Measurements from ENCODE around the gene PDAP1. TPM values are rescaled to one million over a fixed set of nuclear protein-coding genes. Genes with fewer than 3 reads are reported as not detected.

PDAP1 gene
- total and polyA plus RNA-seq, 2 of the 4 experiments (the other 2 are of a cell fraction) = 40.3 to 193 TPM

DNA sequence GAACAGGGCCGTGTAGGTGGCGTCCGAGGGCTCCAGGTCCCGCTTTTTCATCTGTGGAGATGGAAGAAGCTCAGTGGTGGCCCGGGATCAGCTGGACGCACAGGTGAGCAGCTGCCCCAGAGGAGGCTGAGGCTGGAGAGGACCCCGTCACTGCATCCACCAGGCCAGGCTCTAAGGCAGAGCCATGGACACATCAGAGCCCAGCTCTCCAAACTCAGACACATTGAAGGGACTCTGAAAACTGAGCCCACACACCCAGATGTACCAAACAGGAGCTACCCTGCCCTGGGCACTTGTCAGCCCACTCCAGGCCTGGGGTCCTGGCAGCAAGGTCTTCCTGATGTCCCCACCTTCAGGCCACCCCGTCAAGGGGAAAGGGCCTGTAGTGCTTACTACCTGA, 21.4 kb upstream of the PDAP1 start:
- H4K20me1 ChIP-seq (ENCODE audit: insufficient read depth, low read length) = no peaks in the 10 kb centered on the region; the same call in 1 of the 2 replicates
- no peak overlapping the region for H3K56ac ChIP-seq (ENCODE audit: extremely low read depth, insufficient read depth, low read length)
- H2BK5ac ChIP-seq (ENCODE audit: low read depth, low read length, poor library complexity, severe bottlenecking) = no peak overlapping the region
- H3K9ac ChIP-seq (ENCODE audit: low read depth, low read length) = no peak overlapping the region
- no peak overlapping the region for H3K4me2 ChIP-seq (ENCODE audit: low read depth, low read length)
- no peak overlapping the region for H3K23ac ChIP-seq (ENCODE audit: low read depth, low read length)
- H2AK9ac ChIP-seq (replicated peaks; ENCODE audit: low read depth, low read length, poor library complexity) = no peak overlapping the region
- no peak overlapping the region for H2AK5ac ChIP-seq (ENCODE audit: low read depth, low read length)
- H2BK15ac ChIP-seq (ENCODE audit: low read depth, low read length) = no peak overlapping the region
- no peaks in the 10 kb centered on the region for H3K27me3 ChIP-seq (ENCODE audit: control insufficient read depth, insufficient read depth, low read length)
- 100% methylated on average over 4 of the region's 8 CpGs; no CpG with 5 or more reads in 1 of the 2 experiments for WGBS, 2 experiments (ENCODE audit: extremely low coverage in 2 of 2, insufficient read length in 1 of 2)
- dilution Hi-C loops (cut with HindIII; ENCODE audit: low sequenced_read_pairs, unreplicated experiment) = no loop called here
- no peak overlapping the region for H3K18ac ChIP-seq (ENCODE audit: low read depth, low read length)
- H3K4ac ChIP-seq (ENCODE audit: low read depth, low read length) = no peak overlapping the region
- no peak overlapping the region for H4K91ac ChIP-seq (ENCODE audit: insufficient read depth, low read depth, low read length)
- DNase-seq (no peak), ATAC-seq (ENCODE audit: low read depth) (no peak)
- BruUV-seq (replicated peaks) = no TSS peak
- no peak overlapping the region for H3K4me3 ChIP-seq (ENCODE audit: insufficient read depth, low read depth, low read length)
- H3K9me3 ChIP-seq (ENCODE audit: control insufficient read depth, insufficient read depth, low read length) = no peaks in the 10 kb centered on the region
- no peaks in the 10 kb centered on the region; a peak in 1 of 4 replicates for H3K79me1 ChIP-seq (ENCODE audit: low read depth in 1 of 2, low read length in 2 of 2)
- no peak overlapping the region for H2AFZ ChIP-seq (replicated peaks; ENCODE audit: low read length, poor library complexity)
- no peaks in the 10 kb centered on the region for H3K9me1 ChIP-seq (ENCODE audit: insufficient read depth, low read length)
- H3K4me1 ChIP-seq (ENCODE audit: control insufficient read depth, insufficient read depth, low read length) = no peaks in the 10 kb centered on the region
- CTCF ChIA-PET = no interaction called here
- H4K8ac ChIP-seq (ENCODE audit: low read depth in 2 of 2, low read length in 2 of 2) = no peak overlapping the region
- intact Hi-C loops (cut with micrococcal nuclease) = no loop called here
- no peak overlapping the region for H3K14ac ChIP-seq (replicated peaks; ENCODE audit: low read depth, low read length)
- H2BK120ac ChIP-seq (ENCODE audit: low read depth, low read length) = no peak overlapping the region
- no peak overlapping the region for H3K27ac ChIP-seq (ENCODE audit: insufficient read depth, low read length)
- H4K5ac ChIP-seq (ENCODE audit: low read depth, low read length) = no peak overlapping the region
- in situ Hi-C loops (cut with MboI; ENCODE audit: low sequenced_read_pairs) = no loop called here
- POLR2A ChIA-PET (ENCODE audit: unreplicated experiment) = no interaction called here
- peaks cover 58% of the 10 kb centered on the region for H3K36me3 ChIP-seq (ENCODE audit: control insufficient read depth, insufficient read depth, low read length)
- H2BK20ac ChIP-seq (ENCODE audit: low read depth, low read length) = no peak overlapping the region
- TF ChIP-seq BHLHE40 (IDR thresholded peaks at IDR 0.05; ENCODE audit: low read depth, low read length) (no peak), SMC3 (IDR thresholded peaks at IDR 0.05; ENCODE audit: low read depth, low read length) (no peak), NFE2L2 (IDR thresholded peaks at IDR 0.05; ENCODE audit: low read depth, low read length) (no peak), CHD1 (IDR thresholded peaks at IDR 0.05; ENCODE audit: low read depth, low read length) (no peak)

All from IMR-90 (cell line).